PC-3 (cell line): Measurements from ENCODE around the gene BORCS5. TPM values are rescaled to one million over a fixed set of nuclear protein-coding genes. Genes with fewer than 3 reads are reported as not detected.

Source experiments
- ATAC-seq: fragments of 200-7000 bp; cut with Tn5 transposase; 2 replicates; pipeline ENCODE4 v1.9.1; 2020; ENCODE audit warnings: mild to moderate bottlenecking, moderate library complexity
- BruUV-seq: library from RNA; stranded (reverse); fragments of 400-500 nt; replicated peaks from 2 replicates; lab custom pipeline; 2021; lab: Mats Ljungman, UMichigan
- CTCF ChIA-PET: fragments of 300-600 bp; sonication (Branson Sonifier 250); formaldehyde crosslinking; loops from one replicate; lab custom pipeline; 2022; ENCODE audit warnings: antibody characterized with exemption; lab: Charles Lee
- POLR2A ChIA-PET: fragments of 300-600 bp; sonication (Branson Sonifier 250); formaldehyde crosslinking; loops from one replicate; lab custom pipeline; 2022; ENCODE audit warnings: antibody characterized with exemption; ENCODE audit not compliant: unreplicated experiment; lab: Charles Lee
- DNase-seq: peaks from one replicate; pipeline ENCODE4 v3.0.0-alpha.2; 2015
- H2AFZ ChIP-seq: fragments of 300-600 bp; sonication (generic); 2 replicates; pipeline ENCODE4 v1.6.0; 2016; ENCODE audit warnings: antibody characterized with exemption, low read length
- H3F3A ChIP-seq: fragments of 300-600 bp; sonication (generic); one replicate; pipeline ENCODE4 v1.6.0; 2017; ENCODE audit warnings: antibody characterized with exemption, low read length, control low read depth, mild to moderate bottlenecking; ENCODE audit not compliant: unreplicated experiment
- H3K27ac ChIP-seq: fragments of 300-600 bp; sonication (generic); 2 replicates; pipeline ENCODE4 v1.5.1; 2016; ENCODE audit warnings: mild to moderate bottlenecking, low read length
- H3K27me3 ChIP-seq: fragments of 300-600 bp; sonication (generic); 2 replicates; pipeline ENCODE4 v1.6.1; 2016; ENCODE audit warnings: low read length, mixed read lengths
- H3K36me3 ChIP-seq: fragments of 300-600 bp; sonication (generic); 2 replicates; pipeline ENCODE4 v1.6.1; 2016; ENCODE audit warnings: low read depth, mixed run types, low read length, mixed read lengths
- H3K4me1 ChIP-seq: fragments of 300-600 bp; sonication (generic); 2 replicates; pipeline ENCODE4 v1.5.1; 2016; ENCODE audit warnings: low read length; ENCODE audit not compliant: insufficient read depth
- H3K4me2 ChIP-seq: fragments of 300-600 bp; sonication (generic); 2 replicates; pipeline ENCODE4 v1.6.0; 2016; ENCODE audit warnings: low read length
- H3K4me3 ChIP-seq: fragments of 300-600 bp; sonication (generic); 2 replicates; pipeline ENCODE4 v1.5.1; 2016; ENCODE audit warnings: mild to moderate bottlenecking, low read length, mixed read lengths
- H3K79me2 ChIP-seq: fragments of 300-600 bp; sonication (generic); 2 replicates; pipeline ENCODE4 v1.6.1; 2017; ENCODE audit warnings: low read length, mixed read lengths
- H3K9ac ChIP-seq: fragments of 300-600 bp; sonication (generic); 2 replicates; pipeline ENCODE4 v1.6.0; 2016; ENCODE audit warnings: mild to moderate bottlenecking, low read length
- H3K9me2 ChIP-seq: fragments of 300-600 bp; sonication (generic); replicated peaks from 2 replicates; pipeline ENCODE4 v1.6.1; 2016; ENCODE audit warnings: mixed run types, low read length, mixed read lengths
- H3K9me3 ChIP-seq: fragments of 300-600 bp; sonication (generic); 2 replicates; pipeline ENCODE4 v1.6.1; 2016; ENCODE audit warnings: low read length, mixed read lengths
- H4K20me1 ChIP-seq: fragments of 300-600 bp; sonication (generic); 2 replicates; pipeline ENCODE4 v1.6.1; 2016; ENCODE audit warnings: low read length, mixed read lengths
- CTCF ChIP-seq: fragments of 300-600 bp; sonication (generic); conservative IDR thresholded peaks from 2 replicates; pipeline ENCODE4 v1.5.1; 2017; ENCODE audit warnings: antibody characterized with exemption, low read depth, mild to moderate bottlenecking, low read length
- EZH2 ChIP-seq: fragments of 300-600 bp; sonication (generic); IDR thresholded peaks from one replicate; pipeline ENCODE4 v1.6.1; 2017; ENCODE audit warnings: antibody characterized with exemption, mild to moderate bottlenecking, low read length; ENCODE audit not compliant: unreplicated experiment
- EZH2phosphoT487 ChIP-seq: fragments of 300-600 bp; sonication (generic); IDR thresholded peaks from 2 replicates; pipeline ENCODE4 v1.6.1; 2018; ENCODE audit warnings: mild to moderate bottlenecking, antibody characterized with exemption, low read length, borderline replicate concordance
- intact Hi-C: fragments of 100-400 bp; cut with micrococcal nuclease; formaldehyde crosslinking; loops from 2 replicates; pipeline ENCODE4 v1.9.0; 2023
- total RNA-seq: library from RNA; depleted of rRNA; stranded (reverse); fragments of >200 nt; gene quantifications from 2 replicates; pipeline ENCODE4 v1.2.3, GENCODE V29; 2014

The BORCS5 gene
- total RNA-seq, 1 experiment from 2014 or later = 2.3 TPM

- Histone ChIP-seq H3K9me2 (no peaks in the 10 kb centered on the region), H3K4me2 (no peak overlapping the region), H3K4me1 (peaks cover under 1% of the 10 kb centered on the region; the same call in 1 of the 2 replicates), H3K27me3 (no peaks in the 10 kb centered on the region), H3K9me3 (no peaks in the 10 kb centered on the region), H2AFZ (no peak overlapping the region), H3K4me3 (no peak overlapping the region), H3K79me2 (no peaks in the 10 kb centered on the region), H3F3A (no peaks in the 10 kb centered on the region), H4K20me1 (no peaks in the 10 kb centered on the region), H3K36me3 (no peaks in the 10 kb centered on the region), H3K27ac (no peak overlapping the region), H3K9ac (no peak overlapping the region)
- POLR2A ChIA-PET = no interaction called here
- CTCF ChIA-PET = no interaction called here
- no peak for TF ChIP-seq EZH2phosphoT487
- intact Hi-C loops = no loop called here
- no TSS peak for BruUV-seq
- no peak for ATAC-seq
- no peak for DNase-seq
These were observed 135.7 kb downstream of the BORCS5 start for GRCh38 chr12:12492547-12492946.

GRCh38 chr12:12495536-12495935 lies 138.7 kb downstream of the BORCS5 start:
- Histone ChIP-seq H2AFZ (no peak overlapping the region), H3K4me2 (no peak overlapping the region), H3K27me3 (no peaks in the 10 kb centered on the region), H3K36me3 (no peaks in the 10 kb centered on the region), H3K79me2 (no peaks in the 10 kb centered on the region), H3K9ac (no peak overlapping the region), H4K20me1 (no peaks in the 10 kb centered on the region), H3K27ac (no peak overlapping the region), H3K9me3 (no peaks in the 10 kb centered on the region), H3F3A (no peaks in the 10 kb centered on the region), H3K4me3 (no peak overlapping the region), H3K4me1 (no peaks in the 10 kb centered on the region), H3K9me2 (no peaks in the 10 kb centered on the region)
- BruUV-seq = no TSS peak
- POLR2A ChIA-PET = no interaction called here
- TF ChIP-seq EZH2phosphoT487 = no peak
- no peak for TF ChIP-seq EZH2
- no peak for TF ChIP-seq CTCF
- CTCF ChIA-PET = no interaction called here
- DNase-seq (no peak), ATAC-seq (no peak)
- intact Hi-C loops = no loop called here

GRCh38 chr12:12498210-12498609 lies 141.3 kb downstream of the BORCS5 start:
- POLR2A ChIA-PET = no interaction called here

More at GRCh38 chr12:12498210-12498609, 141.3 kb downstream of the BORCS5 start:
- no peak for ATAC-seq
- Histone ChIP-seq H3K36me3 (no peaks in the 10 kb centered on the region), H2AFZ (no peak overlapping the region), H3K9ac (no peak overlapping the region), H3K27ac (no peak overlapping the region), H3K4me1 (no peaks in the 10 kb centered on the region), H3K79me2 (no peaks in the 10 kb centered on the region), H3K4me2 (no peak overlapping the region), H3F3A (no peaks in the 10 kb centered on the region), H3K4me3 (no peak overlapping the region), H3K9me2 (no peaks in the 10 kb centered on the region), H4K20me1 (no peaks in the 10 kb centered on the region), H3K9me3 (no peaks in the 10 kb centered on the region), H3K27me3 (no peaks in the 10 kb centered on the region)
- DNase-seq = no peak
- no TSS peak for BruUV-seq
- CTCF ChIA-PET = no interaction called here
- intact Hi-C loops = no loop called here
- no peak for TF ChIP-seq CTCF
- TF ChIP-seq EZH2 = no peak
- TF ChIP-seq EZH2phosphoT487 = no peak
